CD14-positive monocyte (primary cell): ENCODE measurements around the gene DDX17. TPM values are rescaled to one million over a fixed set of nuclear protein-coding genes. Genes with fewer than 3 reads are reported as not detected.

Experiments
- DNase-seq, 3 donors: peaks; one replicate each; pipeline ENCODE4 v3.0.0-alpha.2; 2011 to 2022
- H2AFZ ChIP-seq: 2 replicates; pipeline ENCODE4 v1.6.0; 2012; ENCODE audit warnings: mild to moderate bottlenecking, low read depth, low read length, inconsistent platforms; ENCODE audit not compliant: insufficient read depth, poor library complexity, severe bottlenecking
- H3K27ac ChIP-seq, 2 donors: 1 replicate in 1 of 2; 2 replicates in 1 of 2; pipeline ENCODE4 v1.5.1; 2012 to 2013; ENCODE audit warnings: low read length in 2 of 2, control low read depth in 1 of 2, inconsistent platforms in 1 of 2, low read depth in 1 of 2, mild to moderate bottlenecking in 1 of 2
- H3K27me3 ChIP-seq, 2 donors: one replicate each; pipeline versions ENCODE4 v1.6.0 to v1.6.1; 2011 to 2013; ENCODE audit warnings: low read length in 2 of 2; ENCODE audit not compliant: control insufficient read depth in 2 of 2, insufficient read depth in 2 of 2
- H3K36me3 ChIP-seq, 2 donors: replicated peaks in 1 of 2; 1 replicate in 1 of 2; 2 replicates in 1 of 2; pipeline versions ENCODE4 v1.5.1 to v1.6.1; 2012 to 2013; ENCODE audit warnings: low read length in 2 of 2, control low read depth in 1 of 2, inconsistent platforms in 1 of 2, mild to moderate bottlenecking in 1 of 2; ENCODE audit not compliant: insufficient read depth in 2 of 2, control insufficient read depth in 1 of 2
- H3K4me1 ChIP-seq, 2 donors: 1 replicate in 1 of 2; 2 replicates in 1 of 2; pipeline versions ENCODE4 v1.5.1 to v1.6.1; 2012 to 2013; ENCODE audit warnings: low read length in 2 of 2, control low read depth in 1 of 2, inconsistent platforms in 1 of 2, mild to moderate bottlenecking in 1 of 2, moderate library complexity in 1 of 2; ENCODE audit not compliant: insufficient read depth in 2 of 2, control insufficient read depth in 1 of 2
- H3K4me2 ChIP-seq: replicated peaks from 2 replicates; pipeline ENCODE3; 2012; ENCODE audit warnings: low read length, moderate library complexity, mild to moderate bottlenecking; ENCODE audit not compliant: poor library complexity, severe bottlenecking; ENCODE audit errors: extremely low read depth
- H3K4me3 ChIP-seq, 3 experiments: fragments of 200-600 bp in 1 of 3; sonication (generic) in 1 of 3; replicated peaks in 1 of 3; 1 replicate in 2 of 3; 2 replicates in 1 of 3; pipeline ENCODE4 v1.5.1; 2011 to 2013; ENCODE audit warnings: low read length in 3 of 3, mild to moderate bottlenecking in 3 of 3, control low read depth in 2 of 3, low read depth in 2 of 3, inconsistent platforms in 1 of 3, moderate library complexity in 1 of 3
- H3K79me2 ChIP-seq: 2 replicates; pipeline ENCODE4 v1.6.0; 2012; ENCODE audit warnings: mild to moderate bottlenecking, control low read depth, inconsistent platforms, low read length, moderate library complexity; ENCODE audit not compliant: insufficient read depth
- H3K9ac ChIP-seq: 2 replicates; pipeline ENCODE4 v1.6.0; 2017; ENCODE audit warnings: low read length, mild to moderate bottlenecking; ENCODE audit not compliant: insufficient read depth, poor library complexity, severe bottlenecking
- H3K9me3 ChIP-seq, 2 donors: replicated peaks in 1 of 2; 1 replicate in 1 of 2; 2 replicates in 1 of 2; pipeline versions ENCODE4 v1.5.1 to v1.6.1; 2012 to 2013; ENCODE audit warnings: low read length in 2 of 2, control low read depth in 1 of 2; ENCODE audit not compliant: control insufficient read depth in 1 of 2, insufficient read depth in 1 of 2
- H4K20me1 ChIP-seq: 2 replicates; pipeline ENCODE4 v1.6.0; 2012; ENCODE audit warnings: mild to moderate bottlenecking, low read length, control low read depth, moderate library complexity; ENCODE audit not compliant: insufficient read depth
- H3K27ac Mint-ChIP-seq, 7 donors: one replicate each; pipeline ENCODE4 v1.8.0; 2020; ENCODE audit warnings: mild to moderate bottlenecking in 7 of 7, mixed read lengths in 7 of 7, moderate library complexity in 6 of 7, inconsistent platforms in 2 of 7
- H3K27me3 Mint-ChIP-seq, 3 donors: one replicate each; pipeline ENCODE4 v1.8.0; 2021 to 2022; ENCODE audit warnings: low read depth in 3 of 3, mild to moderate bottlenecking in 3 of 3, mixed read lengths in 3 of 3, moderate library complexity in 3 of 3, inconsistent platforms in 1 of 3
- H3K36me3 Mint-ChIP-seq, 2 donors: one replicate each; pipeline ENCODE4 v1.8.0; 2020; ENCODE audit warnings: mixed read lengths in 2 of 2, inconsistent platforms in 1 of 2, mild to moderate bottlenecking in 1 of 2
- H3K4me1 Mint-ChIP-seq: one replicate; pipeline ENCODE4 v1.8.0; 2020; ENCODE audit warnings: mild to moderate bottlenecking, mixed read lengths
- H3K4me3 Mint-ChIP-seq, 2 donors: one replicate each; pipeline ENCODE4 v1.8.0; 2020; ENCODE audit warnings: mild to moderate bottlenecking in 2 of 2, mixed read lengths in 2 of 2, moderate library complexity in 1 of 2
- H3K9me3 Mint-ChIP-seq, 7 donors: one replicate each; pipeline ENCODE4 v1.8.0; 2020 to 2022; ENCODE audit warnings: mixed read lengths in 7 of 7, mild to moderate bottlenecking in 6 of 7, moderate library complexity in 6 of 7, inconsistent platforms in 2 of 7
- CTCF ChIP-seq: fragments of 200-600 bp; IDR thresholded peaks from one replicate; pipeline ENCODE4 v1.8.0; 2022; ENCODE audit warnings: antibody characterized with exemption, mild to moderate bottlenecking
- WGBS: methylation state at CpG from one replicate; pipeline ENCODE4 v1.1.5; 2013; ENCODE audit warnings: missing lambda C conversion rate; ENCODE audit not compliant: insufficient coverage; 5-methylcytosine and 5-hydroxymethylcytosine counted together
- intact Hi-C, 2 donors: fragments of 100-400 bp; cut with micrococcal nuclease; formaldehyde crosslinking; loops; one replicate each; pipeline versions ENCODE4 v1.15.0 to v1.15.1; 2023
- polyA plus RNA-seq, 3 donors: library from polyadenylated mRNA; depleted of rRNA in 1 of 3; unstranded in 2 of 3; stranded (reverse) in 1 of 3; fragments of 300-500 nt in 2 of 3; fragments of >200 nt in 1 of 3; fragmentation: Illumina TruSeq in 2 of 3; gene quantifications; 1 replicate in 2 of 3; 2 replicates in 1 of 3; pipeline ENCODE4 v1.2.3, GENCODE V29; 2012 to 2021

The DDX17 gene
- polyA plus RNA-seq, 3 donors: 31.4 to 434 (median 36.3) TPM

GRCh38 chr22:38479096-38479837 lies 26.8 kb downstream of the DDX17 start:
- Mint-ChIP-seq H3K27ac (no peak overlapping the region), H3K27me3 (peaks cover 2 to 10% (median 4%) of the 10 kb centered on the region in 3 donors), H3K9me3 (no peaks in the 10 kb centered on the region), H3K4me3 (no peak overlapping the region), H3K36me3 (peaks cover 32 to 40% of the 10 kb centered on the region in 2 donors), H3K4me1 (no peaks in the 10 kb centered on the region)
- H3K27ac ChIP-seq: no peak overlapping the region
- peaks cover 31 to 44% of the 10 kb centered on the region in 2 donors for H3K36me3 ChIP-seq
- peak in 1 of 3 donors; percentile 32 for DNase-seq
- no peaks in the 10 kb centered on the region for H3K27me3 ChIP-seq
- no CpG with 5 or more reads among the region's 7 CpGs for WGBS
- H3K4me1 ChIP-seq: no peaks in the 10 kb centered on the region
- no peak for TF ChIP-seq CTCF
- intact Hi-C loops: no loop called here
- H3K9ac ChIP-seq: no peak overlapping the region
- no peak overlapping the region for H3K4me3 ChIP-seq
- no peak overlapping the region for H3K4me2 ChIP-seq
- peaks cover 42% of the 10 kb centered on the region for H4K20me1 ChIP-seq
- H2AFZ ChIP-seq: no peak overlapping the region
- H3K9me3 ChIP-seq: no peaks in the 10 kb centered on the region
- H3K79me2 ChIP-seq: no peaks in the 10 kb centered on the region

DNA sequence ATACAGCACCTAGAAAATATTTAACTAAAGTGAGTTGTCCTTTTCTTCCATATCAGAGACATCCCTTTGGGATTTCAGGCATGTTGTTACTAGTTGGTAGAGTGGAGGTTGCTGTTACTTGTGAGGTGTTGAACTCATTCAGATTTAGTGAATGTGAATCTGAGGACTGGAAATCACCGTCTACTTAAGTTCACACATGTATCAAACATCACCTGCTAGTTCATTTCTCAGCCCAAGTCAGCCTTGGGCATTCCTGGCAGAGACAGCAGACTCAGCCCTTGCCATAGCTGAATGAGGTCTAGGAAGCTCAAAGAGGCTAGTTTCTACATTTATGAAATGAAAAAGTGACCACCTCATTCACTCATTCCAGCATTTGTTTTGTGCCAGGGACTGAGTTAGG lies 28.5 kb downstream of the DDX17 start:
- no peak overlapping the region for H3K4me3 Mint-ChIP-seq
- no peaks in the 10 kb centered on the region for H3K9me3 ChIP-seq
- peaks cover 14 to 28% of the 10 kb centered on the region in 2 donors for H3K36me3 ChIP-seq
- H3K36me3 Mint-ChIP-seq: peaks cover 15 to 24% of the 10 kb centered on the region in 2 donors
- H3K4me3 ChIP-seq: no peak overlapping the region
- no peaks in the 10 kb centered on the region for H3K9me3 Mint-ChIP-seq
- no peaks in the 10 kb centered on the region for H3K27me3 ChIP-seq
- H3K79me2 ChIP-seq: no peaks in the 10 kb centered on the region
- no peak overlapping the region for H2AFZ ChIP-seq
- no CpG with 5 or more reads among the region's 1 CpG for WGBS
- intact Hi-C loops: no loop called here
- no peak overlapping the region for H3K27ac ChIP-seq
- no peaks in the 10 kb centered on the region for H3K4me1 Mint-ChIP-seq
- H3K27ac Mint-ChIP-seq: peak overlapping the region in 1 of 7 donors; percentile 52
- H3K4me2 ChIP-seq: no peak overlapping the region
- TF ChIP-seq CTCF: no peak
- H4K20me1 ChIP-seq: peaks cover 26% of the 10 kb centered on the region
- H3K9ac ChIP-seq: no peak overlapping the region
- H3K27me3 Mint-ChIP-seq: peaks cover 2 to 14% (median 10%) of the 10 kb centered on the region in 3 donors
- DNase-seq: no peak
- no peaks in the 10 kb centered on the region for H3K4me1 ChIP-seq
